ENCODE data around the gene UGDH.
"Not testable (repeated sequence)": the region's sequence is repeated elsewhere in the genome, so short reads cannot be mapped to it uniquely, and the experiment has no call there.

The UGDH gene

GRCh38 chr4:39544580-39545315 lies 17.5 kb upstream of the UGDH start:
- Histone ChIP-seq H3K9ac (ENCODE audit: low read length) (no peak overlapping the region), H3K27ac (ENCODE audit: low read depth, low read length) (no peak overlapping the region), H3K9me3 (ENCODE audit: insufficient read depth, low read length) (no peaks in the 10 kb centered on the region), H3K4me3 (ENCODE audit: insufficient read depth, low read length, poor library complexity, severe bottlenecking) (no peak overlapping the region), H3F3A (ENCODE audit: insufficient read depth) (peaks cover 27% of the 10 kb centered on the region), H4K20me1 (ENCODE audit: low read depth, low read length) (no peaks in the 10 kb centered on the region), H3K27me3 (ENCODE audit: low read length) (no peaks in the 10 kb centered on the region), H3K36me3 (ENCODE audit: low read length) (peaks cover 6% of the 10 kb centered on the region; the same call in 1 of the 2 replicates), H3K9me2 (replicated peaks; ENCODE audit: insufficient read depth, low read length) (no peaks in the 10 kb centered on the region), H2AFZ (ENCODE audit: low read depth, low read length, severe bottlenecking) (no peak overlapping the region), H3K79me2 (ENCODE audit: insufficient read depth, low read length) (no peaks in the 10 kb centered on the region), H3K4me2 (ENCODE audit: low read depth, low read length, poor library complexity, severe bottlenecking) (no peak overlapping the region)
- TF ChIP-seq, protein P1, sequence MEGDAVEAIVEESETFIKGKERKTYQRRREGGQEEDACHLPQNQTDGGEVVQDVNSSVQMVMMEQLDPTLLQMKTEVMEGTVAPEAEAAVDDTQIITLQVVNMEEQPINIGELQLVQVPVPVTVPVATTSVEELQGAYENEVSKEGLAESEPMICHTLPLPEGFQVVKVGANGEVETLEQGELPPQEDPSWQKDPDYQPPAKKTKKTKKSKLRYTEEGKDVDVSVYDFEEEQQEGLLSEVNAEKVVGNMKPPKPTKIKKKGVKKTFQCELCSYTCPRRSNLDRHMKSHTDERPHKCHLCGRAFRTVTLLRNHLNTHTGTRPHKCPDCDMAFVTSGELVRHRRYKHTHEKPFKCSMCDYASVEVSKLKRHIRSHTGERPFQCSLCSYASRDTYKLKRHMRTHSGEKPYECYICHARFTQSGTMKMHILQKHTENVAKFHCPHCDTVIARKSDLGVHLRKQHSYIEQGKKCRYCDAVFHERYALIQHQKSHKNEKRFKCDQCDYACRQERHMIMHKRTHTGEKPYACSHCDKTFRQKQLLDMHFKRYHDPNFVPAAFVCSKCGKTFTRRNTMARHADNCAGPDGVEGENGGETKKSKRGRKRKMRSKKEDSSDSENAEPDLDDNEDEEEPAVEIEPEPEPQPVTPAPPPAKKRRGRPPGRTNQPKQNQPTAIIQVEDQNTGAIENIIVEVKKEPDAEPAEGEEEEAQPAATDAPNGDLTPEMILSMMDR (IDR thresholded peaks at IDR 0.05; ENCODE audit: insufficient read depth, low read length, poor library complexity, severe bottlenecking) = no peak
- TF ChIP-seq EZH2phosphoT487 (conservative IDR thresholded peaks at IDR 0.05; ENCODE audit: low read length) = no peak

DNA sequence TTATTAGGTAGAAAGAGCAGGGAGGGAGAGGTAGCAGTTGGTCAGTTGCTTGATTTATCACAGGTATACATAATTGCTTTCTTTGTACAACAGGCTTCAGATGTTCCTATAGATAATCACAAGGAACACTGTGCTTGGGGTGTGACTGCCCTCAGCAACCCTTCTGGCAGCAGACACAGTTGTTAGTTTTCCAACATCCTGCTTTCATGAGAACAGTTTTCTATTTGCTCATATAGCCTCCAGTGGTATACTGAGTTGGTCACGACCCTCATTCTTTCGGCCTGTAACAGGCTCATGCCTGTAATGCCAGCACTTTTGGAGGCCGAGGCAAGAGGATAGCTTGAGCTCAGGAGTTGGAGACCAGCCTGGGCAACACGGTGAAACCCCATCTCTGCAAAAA lies 16.8 kb upstream of the UGDH start:
- not testable (repeated sequence) for H3K9ac ChIP-seq (ENCODE audit: low read length); H3K4me3 ChIP-seq (ENCODE audit: insufficient read depth, low read length, poor library complexity, severe bottlenecking)

GRCh38 chr4:39543034-39543433 lies 15.8 kb upstream of the UGDH start:
- no peaks in the 10 kb centered on the region for H3K79me2 ChIP-seq (ENCODE audit: insufficient read depth, low read length)
- no peaks in the 10 kb centered on the region for H4K20me1 ChIP-seq (ENCODE audit: low read depth, low read length)
- no peak overlapping the region for H3K4me2 ChIP-seq (ENCODE audit: low read depth, low read length, poor library complexity, severe bottlenecking)
- no peaks in the 10 kb centered on the region for H3K9me3 ChIP-seq (ENCODE audit: insufficient read depth, low read length)
- H3K4me3 ChIP-seq (ENCODE audit: insufficient read depth, low read length, poor library complexity, severe bottlenecking) = no peak overlapping the region
- no peaks in the 10 kb centered on the region for H3K9me2 ChIP-seq (replicated peaks; ENCODE audit: insufficient read depth, low read length)
- no peak overlapping the region for H3K27ac ChIP-seq (ENCODE audit: low read depth, low read length)
- H2AFZ ChIP-seq (ENCODE audit: low read depth, low read length, severe bottlenecking) = no peak overlapping the region
- H3F3A ChIP-seq (ENCODE audit: insufficient read depth) = peaks cover 24% of the 10 kb centered on the region
- no peaks in the 10 kb centered on the region for H3K27me3 ChIP-seq (ENCODE audit: low read length)
- TF ChIP-seq, protein P1 (IDR thresholded peaks at IDR 0.05; ENCODE audit: insufficient read depth, low read length, poor library complexity, severe bottlenecking) = no peak
- TF ChIP-seq EZH2phosphoT487 (conservative IDR thresholded peaks at IDR 0.05; ENCODE audit: low read length) = no peak
- H3K9ac ChIP-seq (ENCODE audit: low read length) = no peak overlapping the region
- peaks cover 3% of the 10 kb centered on the region; the same call in 1 of the 2 replicates for H3K36me3 ChIP-seq (ENCODE audit: low read length)

More for the DNA sequence above, 16.8 kb upstream of the UGDH start:
- peaks cover 24% of the 10 kb centered on the region for H3F3A ChIP-seq (ENCODE audit: insufficient read depth)
- not testable (repeated sequence) for H2AFZ ChIP-seq (ENCODE audit: low read depth, low read length, severe bottlenecking); H3K79me2 ChIP-seq (ENCODE audit: insufficient read depth, low read length); H3K9me2 ChIP-seq (replicated peaks; ENCODE audit: insufficient read depth, low read length); H3K27me3 ChIP-seq (ENCODE audit: low read length); H3K4me2 ChIP-seq (ENCODE audit: low read depth, low read length, poor library complexity, severe bottlenecking); H3K36me3 ChIP-seq (ENCODE audit: low read length); H4K20me1 ChIP-seq (ENCODE audit: low read depth, low read length); H3K27ac ChIP-seq (ENCODE audit: low read depth, low read length); H3K9me3 ChIP-seq (ENCODE audit: insufficient read depth, low read length)

DNA sequence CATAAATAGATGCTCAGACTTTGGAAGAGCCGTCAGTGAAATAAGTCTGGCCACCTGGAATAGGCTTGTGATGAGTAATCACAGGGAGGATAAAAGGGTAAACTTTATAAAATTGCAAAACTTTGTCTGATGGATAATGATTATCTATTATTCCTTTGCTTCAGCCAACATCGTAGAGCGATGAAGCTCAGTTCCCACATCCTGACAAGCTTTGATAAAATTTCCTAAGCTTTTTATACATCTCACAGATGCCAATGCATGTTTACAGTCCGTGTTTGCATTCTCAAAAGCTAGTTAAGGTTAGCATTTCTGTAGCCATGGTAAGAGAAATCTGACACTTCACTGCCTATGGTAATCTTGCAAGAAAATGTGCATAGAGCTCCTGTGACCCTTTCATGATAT lies 15.4 kb upstream of the UGDH start:
- Histone ChIP-seq H2AFZ (ENCODE audit: low read depth, low read length, severe bottlenecking) (no peak overlapping the region), H3K9ac (ENCODE audit: low read length) (no peak overlapping the region), H3K27me3 (ENCODE audit: low read length) (no peaks in the 10 kb centered on the region), H3K9me2 (replicated peaks; ENCODE audit: insufficient read depth, low read length) (no peaks in the 10 kb centered on the region), H3K9me3 (ENCODE audit: insufficient read depth, low read length) (no peaks in the 10 kb centered on the region), H4K20me1 (ENCODE audit: low read depth, low read length) (no peaks in the 10 kb centered on the region), H3K36me3 (ENCODE audit: low read length) (peaks cover 3% of the 10 kb centered on the region; the same call in 1 of the 2 replicates), H3K4me3 (ENCODE audit: insufficient read depth, low read length, poor library complexity, severe bottlenecking) (no peak overlapping the region), H3K4me2 (ENCODE audit: low read depth, low read length, poor library complexity, severe bottlenecking) (no peak overlapping the region), H3K27ac (ENCODE audit: low read depth, low read length) (no peak overlapping the region), H3F3A (ENCODE audit: insufficient read depth) (peaks cover 23% of the 10 kb centered on the region), H3K79me2 (ENCODE audit: insufficient read depth, low read length) (no peaks in the 10 kb centered on the region)
- TF ChIP-seq EZH2phosphoT487 (conservative IDR thresholded peaks at IDR 0.05; ENCODE audit: low read length) = no peak
- TF ChIP-seq, protein P1 (IDR thresholded peaks at IDR 0.05; ENCODE audit: insufficient read depth, low read length, poor library complexity, severe bottlenecking) = no peak

All from SU-DHL-6 (cell line).